ENCODE results near the gene SH2D7.
A peak's percentile ranks its signal among the peaks of the same experiment; 100 is the strongest.

Gene SH2D7

GRCh38 chr15:78104566-78105475 is 12.5 kb downstream of the SH2D7 start:
- no peak for DNase-seq (ENCODE audit: low spot score)

- no peak for DNase-seq (ENCODE audit: low spot score)
These were observed 13.3 kb downstream of the SH2D7 start for GRCh38 chr15:78105476-78106241.

GRCh38 chr15:78107471-78107870 is 15.1 kb downstream of the SH2D7 start:
- no peak for DNase-seq (ENCODE audit: low spot score)

GRCh38 chr15:78108300-78109084 is 16.1 kb downstream of the SH2D7 start:
- DNase-seq (ENCODE audit: low spot score) = peak; percentile 96

GRCh38 chr15:78109156-78109555 is 16.8 kb downstream of the SH2D7 start:
- no peak for DNase-seq (ENCODE audit: low spot score)

- DNase-seq (ENCODE audit: low spot score) = no peak
These were observed 17.7 kb downstream of the SH2D7 start for GRCh38 chr15:78110096-78110495.

GRCh38 chr15:78110916-78111475 is 18.6 kb downstream of the SH2D7 start:
- no peak for DNase-seq (ENCODE audit: low spot score)

- no peak for DNase-seq (ENCODE audit: low spot score)
These were observed 19.4 kb downstream of the SH2D7 start for GRCh38 chr15:78111788-78112187.

GRCh38 chr15:78112551-78112950 is 20.2 kb downstream of the SH2D7 start:
- no peak for DNase-seq (ENCODE audit: low spot score)

GRCh38 chr15:78120523-78120922 is 28.2 kb downstream of the SH2D7 start:
- DNase-seq (ENCODE audit: low spot score) = no peak

GRCh38 chr15:78125267-78125666 is 32.9 kb downstream of the SH2D7 start:
- no peak for DNase-seq (ENCODE audit: low spot score)

- peak; percentile 41 for DNase-seq (ENCODE audit: low spot score)
These were observed 35.5 kb downstream of the SH2D7 start for GRCh38 chr15:78127882-78128281.

- no peak for DNase-seq (ENCODE audit: low spot score)
These were observed 36.9 kb downstream of the SH2D7 start for GRCh38 chr15:78129077-78129750.

- DNase-seq (ENCODE audit: low spot score) = no peak
These were observed 37.5 kb downstream of the SH2D7 start for GRCh38 chr15:78129751-78130287.

GRCh38 chr15:78130466-78131294 is 38.3 kb downstream of the SH2D7 start:
- peak; percentile 35 for DNase-seq (ENCODE audit: low spot score)

GRCh38 chr15:78131295-78132061 is 39.1 kb downstream of the SH2D7 start, which contains the start of gene CIB2:
Gene CIB2, minus strand, starts transcription at chr15:78131445. Its CDS starts 230 bp downstream, at chr15:78131215.
- peak; percentile 95 for DNase-seq (ENCODE audit: low spot score)

- no peak for DNase-seq (ENCODE audit: low spot score)
These were observed 41.4 kb downstream of the SH2D7 start for GRCh38 chr15:78133801-78134200.

- no peak for DNase-seq (ENCODE audit: low spot score)
These were observed 47.2 kb downstream of the SH2D7 start for GRCh38 chr15:78139578-78139977.

GRCh38 chr15:78140292-78140691 is 47.9 kb downstream of the SH2D7 start:
- no peak for DNase-seq (ENCODE audit: low spot score)

Data from HuH-7.5 (cell line).